ENCODE measurements around the gene MUC5AC. TPM values are rescaled to one million over a fixed set of nuclear protein-coding genes. Genes with fewer than 3 reads are reported as not detected.

The MUC5AC gene
- total RNA-seq, 2 experiments from 2014 or later: not detected

GRCh38 chr11:1207401-1208143, 49.8 kb downstream of the MUC5AC start:
- CTCF ChIA-PET: no interaction called here
- no peak for TF ChIP-seq CTCF (IDR thresholded peaks at IDR 0.05)
- peaks cover 5% of the 10 kb centered on the region for H3K27me3 Mint-ChIP-seq
- POLR2A ChIA-PET: no interaction called here
- no peak overlapping the region for H3K27ac Mint-ChIP-seq
- no peaks in the 10 kb centered on the region for H3K36me3 Mint-ChIP-seq (ENCODE audit: low read depth)
- H3K4me1 Mint-ChIP-seq (ENCODE audit: low read depth): no peaks in the 10 kb centered on the region
- H3K4me3 Mint-ChIP-seq: no peak overlapping the region
- DNase-seq: no peak
- intact Hi-C loops (cut with micrococcal nuclease): loop anchor here (10.0 kb wide), 1 partner anchor 307 kb away; no protein-coding TSS in a partner anchor
- peaks cover 20% of the 10 kb centered on the region for H3K9me3 Mint-ChIP-seq
- ATAC-seq: no peak

GRCh38 chr11:1208144-1208393, 50.3 kb downstream of the MUC5AC start:
- H3K27me3 Mint-ChIP-seq: peaks cover 5% of the 10 kb centered on the region
- no peak for TF ChIP-seq CTCF (IDR thresholded peaks at IDR 0.05)
- DNase-seq (no peak), ATAC-seq (no peak)
- H3K27ac Mint-ChIP-seq: no peak overlapping the region
- H3K4me1 Mint-ChIP-seq (ENCODE audit: low read depth): no peaks in the 10 kb centered on the region
- CTCF ChIA-PET: no interaction called here
- no peak overlapping the region for H3K4me3 Mint-ChIP-seq
- H3K9me3 Mint-ChIP-seq: peaks cover 21% of the 10 kb centered on the region
- POLR2A ChIA-PET: no interaction called here
- intact Hi-C loops (cut with micrococcal nuclease): loop anchor here (10.0 kb wide), 1 partner anchor 307 kb away; no protein-coding TSS in a partner anchor
- H3K36me3 Mint-ChIP-seq (ENCODE audit: low read depth): no peaks in the 10 kb centered on the region

GRCh38 chr11:1208394-1209261, 50.9 kb downstream of the MUC5AC start:
- CTCF ChIA-PET: no interaction called here
- no peak for TF ChIP-seq CTCF (IDR thresholded peaks at IDR 0.05)
- intact Hi-C loops (cut with micrococcal nuclease): loop anchor here (10.0 kb wide), 1 partner anchor 306 kb away; no protein-coding TSS in a partner anchor

GRCh38 chr11:1209371-1210057, 51.8 kb downstream of the MUC5AC start:
- H3K4me3 Mint-ChIP-seq: no peak overlapping the region
- ChIA-PET POLR2A (no interaction called here), CTCF (no interaction called here)
- H3K4me1 Mint-ChIP-seq (ENCODE audit: low read depth): no peaks in the 10 kb centered on the region
- intact Hi-C loops (cut with micrococcal nuclease): loop anchor here (10.0 kb wide), 1 partner anchor 305 kb away; no protein-coding TSS in a partner anchor
- ATAC-seq (no peak), DNase-seq (no peak)
- no peak for TF ChIP-seq CTCF (IDR thresholded peaks at IDR 0.05)
- H3K27me3 Mint-ChIP-seq: peaks cover 5% of the 10 kb centered on the region
- no peak overlapping the region for H3K27ac Mint-ChIP-seq
- peaks cover 25% of the 10 kb centered on the region for H3K9me3 Mint-ChIP-seq
- H3K36me3 Mint-ChIP-seq (ENCODE audit: low read depth): no peaks in the 10 kb centered on the region

More at GRCh38 chr11:1208394-1209261, 50.9 kb downstream of the MUC5AC start:
- Mint-ChIP-seq H3K9me3 (peaks cover 22% of the 10 kb centered on the region), H3K27ac (no peak overlapping the region), H3K36me3 (ENCODE audit: low read depth) (no peaks in the 10 kb centered on the region), H3K27me3 (peaks cover 5% of the 10 kb centered on the region), H3K4me1 (ENCODE audit: low read depth) (no peaks in the 10 kb centered on the region), H3K4me3 (no peak overlapping the region)
- POLR2A ChIA-PET: no interaction called here
- ATAC-seq (no peak), DNase-seq (no peak)

Measured in activated CD8-positive, alpha-beta T cell treated with anti-CD3 and anti-CD28 coated beads for 36 hours (primary cell).